Smooth muscle cell (in vitro differentiated cells): ENCODE results near the gene BCO1. TPM values are rescaled to one million over a fixed set of nuclear protein-coding genes. Genes with fewer than 3 reads are reported as not detected.

Experiments used
- DNase-seq: peaks from one replicate; lab custom pipeline; 2025; ENCODE audit not compliant: unreplicated experiment; lab: John Stamatoyannopoulos, UW
- H2AFZ ChIP-seq: fragments of 200-600 bp; sonication (generic); 2 replicates; pipeline ENCODE4 v1.6.0; 2016; ENCODE audit warnings: antibody characterized with exemption, low read depth, mild to moderate bottlenecking
- H3F3A ChIP-seq: fragments of 200-600 bp; sonication (generic); 2 replicates; pipeline ENCODE4 v1.6.0; 2017; ENCODE audit warnings: antibody characterized with exemption, low read depth
- H3K27ac ChIP-seq: fragments of 200-600 bp; sonication (generic); 2 replicates; pipeline ENCODE4 v1.5.1; 2016; ENCODE audit warnings: low read depth, mild to moderate bottlenecking
- H3K27me3 ChIP-seq: fragments of 200-600 bp; sonication (generic); 2 replicates; pipeline ENCODE4 v1.6.1; 2016; ENCODE audit warnings: low read depth, mild to moderate bottlenecking
- H3K36me3 ChIP-seq: fragments of 200-600 bp; sonication (generic); 2 replicates; pipeline ENCODE4 v1.5.1; 2016; ENCODE audit warnings: low read depth
- H3K4me1 ChIP-seq: fragments of 200-600 bp; sonication (generic); 2 replicates; pipeline ENCODE4 v1.5.1; 2016; ENCODE audit warnings: low read depth
- H3K4me2 ChIP-seq: fragments of 200-600 bp; sonication (generic); 2 replicates; pipeline ENCODE4 v1.6.0; 2016; ENCODE audit warnings: mild to moderate bottlenecking
- H3K4me3 ChIP-seq: fragments of 200-600 bp; sonication (generic); 2 replicates; pipeline ENCODE4 v1.5.1; 2016; ENCODE audit warnings: mild to moderate bottlenecking
- H3K79me2 ChIP-seq: fragments of 200-600 bp; sonication (generic); 2 replicates; pipeline ENCODE4 v1.6.0; 2016; ENCODE audit warnings: low read depth, mild to moderate bottlenecking
- H3K9ac ChIP-seq: fragments of 200-600 bp; sonication (generic); 2 replicates; pipeline ENCODE4 v1.6.0; 2016; ENCODE audit warnings: low read depth
- H3K9me3 ChIP-seq: fragments of 200-600 bp; sonication (generic); replicated peaks from 2 replicates; pipeline ENCODE4 v1.5.1; 2016; ENCODE audit warnings: low read depth
- H4K20me1 ChIP-seq: fragments of 200-600 bp; sonication (generic); 2 replicates; pipeline ENCODE4 v1.6.0; 2016; ENCODE audit warnings: low read depth
- WGBS: methylation state at CpG from one replicate; pipeline ENCODE4 v1.1.7; 2016; ENCODE audit warnings: low lambda C conversion rate; 5-methylcytosine and 5-hydroxymethylcytosine counted together
- polyA plus RNA-seq: library from polyadenylated mRNA; unstranded; fragments of >200 nt; fragmentation: Nextera tagmentation; extraction: Ambion mirVana; gene quantifications from 2 replicates; pipeline ENCODE4 v1.2.1, GENCODE V29; 2016
- total RNA-seq: library from RNA; depleted of rRNA; stranded (reverse); fragments of >200 nt; gene quantifications from 2 replicates; pipeline ENCODE4 v1.2.3, GENCODE V29; 2014
- TF ChIP-seq, protein P1 (sequence below): fragments of 200-600 bp; sonication (generic); IDR thresholded peaks from 2 replicates; pipeline ENCODE4 v1.5.1; 2017; ENCODE audit warnings: borderline replicate concordance, mild to moderate bottlenecking, antibody characterized with exemption; ENCODE audit not compliant: insufficient read depth, poor library complexity, severe bottlenecking

The BCO1 gene
- total and polyA plus RNA-seq, 2 experiments from 2014 or later: not detected

- no peak overlapping the region for H3K4me2 ChIP-seq
- no peaks in the 10 kb centered on the region for H3K79me2 ChIP-seq
- H3K27me3 ChIP-seq: no peaks in the 10 kb centered on the region
- H3K27ac ChIP-seq: no peak overlapping the region
- H3K9ac ChIP-seq: no peak overlapping the region
- no peaks in the 10 kb centered on the region for H3K4me1 ChIP-seq
- no peaks in the 10 kb centered on the region for H3K36me3 ChIP-seq
- no peaks in the 10 kb centered on the region for H4K20me1 ChIP-seq
- no peak overlapping the region for H3K4me3 ChIP-seq
- no peaks in the 10 kb centered on the region for H3F3A ChIP-seq
- TF ChIP-seq, protein P1, sequence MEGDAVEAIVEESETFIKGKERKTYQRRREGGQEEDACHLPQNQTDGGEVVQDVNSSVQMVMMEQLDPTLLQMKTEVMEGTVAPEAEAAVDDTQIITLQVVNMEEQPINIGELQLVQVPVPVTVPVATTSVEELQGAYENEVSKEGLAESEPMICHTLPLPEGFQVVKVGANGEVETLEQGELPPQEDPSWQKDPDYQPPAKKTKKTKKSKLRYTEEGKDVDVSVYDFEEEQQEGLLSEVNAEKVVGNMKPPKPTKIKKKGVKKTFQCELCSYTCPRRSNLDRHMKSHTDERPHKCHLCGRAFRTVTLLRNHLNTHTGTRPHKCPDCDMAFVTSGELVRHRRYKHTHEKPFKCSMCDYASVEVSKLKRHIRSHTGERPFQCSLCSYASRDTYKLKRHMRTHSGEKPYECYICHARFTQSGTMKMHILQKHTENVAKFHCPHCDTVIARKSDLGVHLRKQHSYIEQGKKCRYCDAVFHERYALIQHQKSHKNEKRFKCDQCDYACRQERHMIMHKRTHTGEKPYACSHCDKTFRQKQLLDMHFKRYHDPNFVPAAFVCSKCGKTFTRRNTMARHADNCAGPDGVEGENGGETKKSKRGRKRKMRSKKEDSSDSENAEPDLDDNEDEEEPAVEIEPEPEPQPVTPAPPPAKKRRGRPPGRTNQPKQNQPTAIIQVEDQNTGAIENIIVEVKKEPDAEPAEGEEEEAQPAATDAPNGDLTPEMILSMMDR: no peak
- H2AFZ ChIP-seq: no peak overlapping the region
- H3K9me3 ChIP-seq: no peaks in the 10 kb centered on the region
- WGBS: 67% methylated on average over 11 of the region's 11 CpGs
- DNase-seq: no peak
These were observed 25.2 kb downstream of the BCO1 start for GRCh38 chr16:81263470-81264220.

DNA sequence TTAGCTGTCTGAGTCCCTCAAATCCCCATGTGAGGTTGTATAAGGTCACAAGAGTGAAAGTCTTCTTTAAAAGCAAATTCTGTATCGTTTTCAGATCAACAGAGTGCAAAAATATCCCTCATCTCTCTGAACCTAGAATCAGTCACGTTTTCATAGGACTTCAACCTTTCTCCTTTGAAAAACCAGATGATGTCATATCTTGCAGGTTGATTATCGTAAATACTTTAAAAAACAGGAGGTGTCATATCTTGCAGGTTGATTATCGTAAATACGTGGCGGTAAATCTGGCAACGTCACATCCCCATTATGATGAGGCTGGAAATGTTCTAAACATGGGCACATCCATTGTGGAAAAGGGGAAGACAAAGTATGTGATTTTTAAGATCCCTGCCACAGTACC, 25.9 kb downstream of the BCO1 start:
- TF ChIP-seq, protein P1: no peak
- H3K27me3 ChIP-seq: no peaks in the 10 kb centered on the region
- DNase-seq: no peak
- H2AFZ ChIP-seq: no peak overlapping the region
- H3K4me2 ChIP-seq: no peak overlapping the region
- no peak overlapping the region for H3K27ac ChIP-seq
- H3K9me3 ChIP-seq: no peaks in the 10 kb centered on the region
- no peaks in the 10 kb centered on the region for H3K36me3 ChIP-seq
- H3K4me3 ChIP-seq: no peak overlapping the region
- H3K4me1 ChIP-seq: no peaks in the 10 kb centered on the region
- no peaks in the 10 kb centered on the region for H3F3A ChIP-seq
- H3K9ac ChIP-seq: no peak overlapping the region
- H4K20me1 ChIP-seq: no peaks in the 10 kb centered on the region
- WGBS: 89% methylated on average over 7 of the region's 7 CpGs
- no peaks in the 10 kb centered on the region for H3K79me2 ChIP-seq

GRCh38 chr16:81265052-81265451, 26.6 kb downstream of the BCO1 start:
- Histone ChIP-seq H3K79me2 (no peaks in the 10 kb centered on the region), H4K20me1 (no peaks in the 10 kb centered on the region), H3K4me3 (no peak overlapping the region), H3K27ac (no peak overlapping the region), H3K9ac (no peak overlapping the region), H3K4me2 (no peak overlapping the region), H3K36me3 (no peaks in the 10 kb centered on the region), H2AFZ (no peak overlapping the region), H3K27me3 (no peaks in the 10 kb centered on the region), H3F3A (no peaks in the 10 kb centered on the region), H3K4me1 (no peaks in the 10 kb centered on the region), H3K9me3 (no peaks in the 10 kb centered on the region)
- DNase-seq: no peak
- WGBS: 93% methylated on average over 2 of the region's 2 CpGs
- TF ChIP-seq, protein P1: no peak
